Fibroblast of lung (primary cell): Measurements from ENCODE around the gene KCNH1. TPM values are rescaled to one million over a fixed set of nuclear protein-coding genes. Genes with fewer than 3 reads are reported as not detected.

Experiments
- DNase-seq, 2 donors: peaks; one replicate each; pipeline versions ENCODE4 v3.0.0 to v3.0.0-alpha.2; 2010; ENCODE audit warnings: low read depth in 2 of 2
- H2AFZ ChIP-seq: 2 replicates; pipeline ENCODE4 v1.5.1; 2012; ENCODE audit warnings: low read length, control low read depth, inconsistent platforms
- H3K27ac ChIP-seq: 2 replicates; pipeline ENCODE4 v1.5.1; 2011; ENCODE audit warnings: low read length, control low read depth; ENCODE audit not compliant: insufficient read depth
- H3K27me3 ChIP-seq: 2 replicates; pipeline ENCODE4 v1.5.1; 2011; ENCODE audit warnings: mild to moderate bottlenecking, low read length; ENCODE audit not compliant: control insufficient read depth, insufficient read depth
- H3K36me3 ChIP-seq: 2 replicates; pipeline ENCODE4 v1.5.1; 2011; ENCODE audit warnings: low read length; ENCODE audit not compliant: control insufficient read depth, insufficient read depth
- H3K4me1 ChIP-seq: 2 replicates; pipeline ENCODE4 v1.5.1; 2011; ENCODE audit warnings: low read length; ENCODE audit not compliant: control insufficient read depth, insufficient read depth; ENCODE audit errors: extremely low read depth
- H3K4me2 ChIP-seq: 2 replicates; pipeline ENCODE4 v1.5.1; 2011; ENCODE audit warnings: low read length, control low read depth; ENCODE audit not compliant: insufficient read depth; ENCODE audit errors: extremely low read depth
- H3K4me3 ChIP-seq, 4 experiments: fragments of 200-600 bp in 1 of 4; sonication (generic) in 1 of 4; replicated peaks in 1 of 4; 2 replicates each; pipeline ENCODE4 v1.5.1; 2011 to 2016; ENCODE audit warnings: low read length in 4 of 4, low read depth in 3 of 4, mild to moderate bottlenecking in 3 of 4, control low read depth in 2 of 4, inconsistent platforms in 1 of 4, mixed read lengths in 1 of 4; ENCODE audit not compliant: insufficient read depth in 1 of 4; ENCODE audit errors: control extremely low read depth in 1 of 4
- H3K79me2 ChIP-seq: 2 replicates; pipeline ENCODE4 v1.5.1; 2012; ENCODE audit warnings: mild to moderate bottlenecking, low read length, inconsistent platforms; ENCODE audit not compliant: control insufficient read depth, insufficient read depth
- H3K9ac ChIP-seq: 2 replicates; pipeline ENCODE4 v1.5.1; 2011; ENCODE audit warnings: mild to moderate bottlenecking, low read length, control low read depth; ENCODE audit not compliant: insufficient read depth
- H3K9me3 ChIP-seq: 2 replicates; pipeline ENCODE4 v1.5.1; 2012; ENCODE audit warnings: low read depth, low read length; ENCODE audit not compliant: control insufficient read depth, insufficient read depth
- H4K20me1 ChIP-seq: 2 replicates; pipeline ENCODE4 v1.5.1; 2011; ENCODE audit warnings: low read length; ENCODE audit not compliant: control insufficient read depth, insufficient read depth; ENCODE audit errors: extremely low read depth
- EZH2 ChIP-seq: IDR thresholded peaks from 2 replicates; pipeline ENCODE4 v1.5.1; 2012; ENCODE audit warnings: low read length, control low read depth, mild to moderate bottlenecking; ENCODE audit errors: missing control alignments
- polyA plus RNA-seq, 2 donors: library from polyadenylated mRNA; depleted of rRNA in 1 of 2; stranded (reverse) in 1 of 2; unstranded in 1 of 2; fragments of >200 nt; gene quantifications; 2 replicates each; pipeline ENCODE4 v1.2.1, GENCODE V29; 2011 to 2012; ENCODE audit warnings: missing spikeins in 1 of 2
- total RNA-seq: library from RNA; depleted of rRNA; stranded (reverse); fragments of >200 nt; gene quantifications from 2 replicates; pipeline ENCODE4 v1.2.1, GENCODE V29; 2014
- TF ChIP-seq, protein P1 (sequence below), 2 donors: IDR thresholded peaks in 1 of 2; conservative IDR thresholded peaks in 1 of 2; 1 replicate in 1 of 2; 2 replicates in 1 of 2; pipeline ENCODE4 v1.5.1; 2011 to 2012; ENCODE audit warnings: low read length in 2 of 2, control low read depth in 1 of 2, inconsistent platforms in 1 of 2, low read depth in 1 of 2, mild to moderate bottlenecking in 1 of 2

KCNH1 gene
- total and polyA plus RNA-seq, 2 donors (not counting 1 experiment from before 2014, with no cell fraction given): 0.17 to 1.5 TPM

- Histone ChIP-seq H3K27ac (no peak overlapping the region), H4K20me1 (no peaks in the 10 kb centered on the region), H3K27me3 (no peaks in the 10 kb centered on the region), H3K9ac (no peak overlapping the region), H3K4me2 (no peak overlapping the region), H2AFZ (no peak overlapping the region), H3K4me3 (no peak overlapping the region), H3K79me2 (no peaks in the 10 kb centered on the region), H3K36me3 (no peaks in the 10 kb centered on the region), H3K4me1 (no peaks in the 10 kb centered on the region), H3K9me3 (no peaks in the 10 kb centered on the region)
- TF ChIP-seq, protein P1, sequence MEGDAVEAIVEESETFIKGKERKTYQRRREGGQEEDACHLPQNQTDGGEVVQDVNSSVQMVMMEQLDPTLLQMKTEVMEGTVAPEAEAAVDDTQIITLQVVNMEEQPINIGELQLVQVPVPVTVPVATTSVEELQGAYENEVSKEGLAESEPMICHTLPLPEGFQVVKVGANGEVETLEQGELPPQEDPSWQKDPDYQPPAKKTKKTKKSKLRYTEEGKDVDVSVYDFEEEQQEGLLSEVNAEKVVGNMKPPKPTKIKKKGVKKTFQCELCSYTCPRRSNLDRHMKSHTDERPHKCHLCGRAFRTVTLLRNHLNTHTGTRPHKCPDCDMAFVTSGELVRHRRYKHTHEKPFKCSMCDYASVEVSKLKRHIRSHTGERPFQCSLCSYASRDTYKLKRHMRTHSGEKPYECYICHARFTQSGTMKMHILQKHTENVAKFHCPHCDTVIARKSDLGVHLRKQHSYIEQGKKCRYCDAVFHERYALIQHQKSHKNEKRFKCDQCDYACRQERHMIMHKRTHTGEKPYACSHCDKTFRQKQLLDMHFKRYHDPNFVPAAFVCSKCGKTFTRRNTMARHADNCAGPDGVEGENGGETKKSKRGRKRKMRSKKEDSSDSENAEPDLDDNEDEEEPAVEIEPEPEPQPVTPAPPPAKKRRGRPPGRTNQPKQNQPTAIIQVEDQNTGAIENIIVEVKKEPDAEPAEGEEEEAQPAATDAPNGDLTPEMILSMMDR (conservative IDR thresholded peaks at IDR 0.05 in 1 of 2, IDR thresholded peaks at IDR 0.05 in 1 of 2; ENCODE audit: low read depth in 1 of 2, low read length in 2 of 2): no peak
- no peak for TF ChIP-seq EZH2
- no peak for DNase-seq
These were observed 333.6 kb downstream of the KCNH1 start for GRCh38 chr1:210800301-210800700.

DNA sequence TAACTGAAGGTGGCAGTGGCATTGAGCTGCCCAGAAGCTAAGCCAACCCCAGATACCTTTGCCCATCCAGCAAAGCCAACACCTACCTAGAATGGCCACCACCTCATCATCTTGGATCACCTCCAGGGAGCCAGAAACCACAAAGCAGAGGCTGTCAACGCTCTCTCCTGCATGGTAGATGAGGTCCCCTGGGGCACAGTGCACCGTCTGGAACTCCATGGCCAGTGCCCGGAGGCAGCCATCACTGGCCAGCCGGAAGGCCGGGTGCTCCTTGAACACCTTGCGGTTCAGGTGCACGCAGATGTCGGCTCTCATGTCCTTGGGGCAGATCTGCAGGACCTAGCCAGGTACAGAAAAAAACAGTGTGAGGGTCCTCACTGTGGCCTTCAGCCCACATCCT lies 336.5 kb downstream of the KCNH1 start:
- Histone ChIP-seq H3K9ac (no peak overlapping the region), H3K36me3 (no peaks in the 10 kb centered on the region), H3K4me2 (no peak overlapping the region), H3K9me3 (no peaks in the 10 kb centered on the region), H3K27me3 (no peaks in the 10 kb centered on the region), H3K4me3 (no peak overlapping the region), H4K20me1 (no peaks in the 10 kb centered on the region), H3K79me2 (no peaks in the 10 kb centered on the region), H3K27ac (no peak overlapping the region), H2AFZ (no peak overlapping the region), H3K4me1 (no peaks in the 10 kb centered on the region)
- TF ChIP-seq, protein P1 (conservative IDR thresholded peaks at IDR 0.05 in 1 of 2, IDR thresholded peaks at IDR 0.05 in 1 of 2; ENCODE audit: low read depth in 1 of 2, low read length in 2 of 2): no peak
- TF ChIP-seq EZH2: no peak
- no peak for DNase-seq

- no peaks in the 10 kb centered on the region for H3K27me3 ChIP-seq
- no peak overlapping the region for H3K27ac ChIP-seq
- no peaks in the 10 kb centered on the region for H3K79me2 ChIP-seq
- H3K9me3 ChIP-seq: no peaks in the 10 kb centered on the region
- no peak for DNase-seq
- H3K36me3 ChIP-seq: no peaks in the 10 kb centered on the region
- H3K4me3 ChIP-seq: no peak overlapping the region
- no peaks in the 10 kb centered on the region for H3K4me1 ChIP-seq
- H2AFZ ChIP-seq: no peak overlapping the region
- H3K9ac ChIP-seq: no peak overlapping the region
- no peaks in the 10 kb centered on the region for H4K20me1 ChIP-seq
- TF ChIP-seq, protein P1 (conservative IDR thresholded peaks at IDR 0.05 in 1 of 2, IDR thresholded peaks at IDR 0.05 in 1 of 2; ENCODE audit: low read depth in 1 of 2, low read length in 2 of 2): no peak
- no peak for TF ChIP-seq EZH2
- H3K4me2 ChIP-seq: no peak overlapping the region
These were observed 337.5 kb downstream of the KCNH1 start for GRCh38 chr1:210796421-210796820.
